ENCODE measurements around the gene TANGO2. TPM values are rescaled to one million over a fixed set of nuclear protein-coding genes. Genes with fewer than 3 reads are reported as not detected.

TANGO2 gene
- total and polyA plus RNA-seq, 9 of the 15 experiments (the other 6 are each of a cell fraction or from before 2014, with no cell fraction given): 15.5 to 94.9 (median 70.1) TPM

DNA sequence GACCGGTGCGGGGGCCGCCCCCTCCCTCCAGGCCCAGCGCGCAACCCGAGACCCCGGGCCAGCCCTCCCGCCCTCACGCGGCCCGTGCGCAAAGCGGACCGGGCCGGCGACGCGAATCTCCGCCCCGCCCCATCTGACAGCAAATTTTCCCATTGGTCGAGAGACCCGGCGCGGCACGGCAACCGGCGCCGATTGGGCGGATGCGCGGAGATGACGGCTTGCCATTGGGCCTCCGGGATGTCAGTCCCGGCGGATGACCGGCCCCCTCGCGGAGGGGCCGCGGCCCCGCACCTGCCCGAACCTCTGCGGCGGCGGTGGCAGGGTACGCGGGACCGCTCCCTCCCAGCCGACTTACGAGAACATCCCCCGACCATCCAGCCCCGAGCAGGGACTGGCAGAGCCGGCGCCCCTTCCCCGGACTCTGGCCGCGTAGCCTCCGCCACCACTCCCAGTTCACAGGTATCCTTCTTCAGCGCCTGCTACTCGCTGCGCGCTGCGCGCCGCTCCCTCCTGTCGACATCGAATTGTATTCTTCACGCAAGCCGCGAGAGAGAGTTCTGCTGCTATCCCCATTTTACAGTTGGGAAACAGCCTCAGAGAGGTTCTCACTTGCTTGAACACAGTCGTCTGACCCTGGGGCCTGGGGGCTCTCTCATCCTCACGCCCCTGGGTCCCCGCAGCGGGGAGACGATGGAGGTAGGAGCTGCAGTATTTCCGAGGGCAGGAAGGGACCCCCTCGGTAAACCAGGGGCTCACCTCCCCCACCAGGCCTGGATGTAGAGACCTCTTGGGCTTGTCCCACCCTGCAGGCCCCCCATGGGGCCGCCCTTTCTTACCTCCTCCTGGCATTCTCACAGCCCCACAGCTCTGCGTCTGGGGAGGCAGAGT is 3.9 kb upstream of the TANGO2 start, which contains the start of gene ARVCF (continued):
- TF ChIP-seq, protein P1, sequence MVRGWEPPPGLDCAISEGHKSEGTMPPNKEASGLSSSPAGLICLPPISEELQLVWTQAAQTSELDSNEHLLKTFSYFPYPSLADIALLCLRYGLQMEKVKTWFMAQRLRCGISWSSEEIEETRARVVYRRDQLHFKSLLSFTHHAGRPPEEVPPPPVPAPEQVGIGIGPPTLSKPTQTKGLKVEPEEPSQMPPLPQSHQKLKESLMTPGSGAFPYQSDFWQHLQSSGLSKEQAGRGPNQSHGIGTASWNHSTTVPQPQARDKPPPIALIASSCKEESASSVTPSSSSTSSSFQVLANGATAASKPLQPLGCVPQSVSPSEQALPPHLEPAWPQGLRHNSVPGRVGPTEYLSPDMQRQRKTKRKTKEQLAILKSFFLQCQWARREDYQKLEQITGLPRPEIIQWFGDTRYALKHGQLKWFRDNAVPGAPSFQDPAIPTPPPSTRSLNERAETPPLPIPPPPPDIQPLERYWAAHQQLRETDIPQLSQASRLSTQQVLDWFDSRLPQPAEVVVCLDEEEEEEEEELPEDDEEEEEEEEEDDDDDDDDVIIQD (CRISPR knock-in tag; IDR thresholded peaks at IDR 0.05): peak; percentile 92
- peak in 1 of 3 experiments; percentile 50 for TF ChIP-seq YY1 (IDR thresholded peaks at IDR 0.05; ENCODE audit: borderline replicate concordance in 1 of 3, control insufficient read depth in 1 of 3, extremely low read depth in 1 of 3, insufficient read depth in 3 of 3, insufficient read length in 1 of 3, insufficient replicate concordance in 2 of 3, low read depth in 1 of 3, low read length in 2 of 3)
- peak; percentile 73 to 94 for TF ChIP-seq E2F6 (IDR thresholded peaks at IDR 0.05; ENCODE audit: borderline replicate concordance in 1 of 2, extremely low read depth in 1 of 2, insufficient read depth in 1 of 2, insufficient read length in 1 of 2, low read depth in 1 of 2, low read length in 1 of 2, poor library complexity in 1 of 2, severe bottlenecking in 1 of 2)
- TF ChIP-seq BRF2 (IDR thresholded peaks at IDR 0.05; ENCODE audit: borderline replicate concordance, insufficient read depth, insufficient read length): no peak
- peak in 1 of 2 experiments; percentile 13; a peak in 1 of 4 replicates for TF ChIP-seq RAD21 (CRISPR knock-in tag; conservative IDR thresholded peaks at IDR 0.05 in 1 of 2, IDR thresholded peaks at IDR 0.05 in 1 of 2)
- TF ChIP-seq MAZ (CRISPR knock-in tag; conservative IDR thresholded peaks at IDR 0.05 in 1 of 2, IDR thresholded peaks at IDR 0.05 in 1 of 2): peak in 1 of 2 experiments; percentile 98; a peak in 2 of 4 replicates
- peak; percentile 57; the same call in 1 of the 2 replicates for TF ChIP-seq PHF8 (IDR thresholded peaks at IDR 0.05; ENCODE audit: borderline replicate concordance, low read length)
- TF ChIP-seq THRB (CRISPR knock-in tag; conservative IDR thresholded peaks at IDR 0.05): peak; percentile 69; the same call in 1 of the 2 replicates
- peak; percentile 82 for TF ChIP-seq MYC (IDR thresholded peaks at IDR 0.05; ENCODE audit: low read depth, low read length)
- peak; percentile 76; the same call in 1 of the 2 replicates for TF ChIP-seq MYC (CRISPR knock-in tag; IDR thresholded peaks at IDR 0.05; ENCODE audit: borderline replicate concordance, low read depth)
- peak; percentile 88 for TF ChIP-seq MTF1 (CRISPR knock-in tag; IDR thresholded peaks at IDR 0.05; ENCODE audit: borderline replicate concordance)
- 0 out of 2 replicates have a peak, but pooled peaks have one; percentile 53 for TF ChIP-seq ZNF140 (CRISPR knock-in tag; IDR thresholded peaks at IDR 0.05)
- peak; percentile 63 to 92; a peak in 1 of 4 replicates for TF ChIP-seq UBTF (IDR thresholded peaks at IDR 0.05; ENCODE audit: borderline replicate concordance in 1 of 2, low read depth in 2 of 2, low read length in 2 of 2)
- 0 out of 2 replicates have a peak, but pooled peaks have one; percentile 73 for TF ChIP-seq ZNF212 (CRISPR knock-in tag; IDR thresholded peaks at IDR 0.05)

All from K562 (cell line).